ENCODE data around the gene SPTBN4. TPM values are rescaled to one million over a fixed set of nuclear protein-coding genes. Genes with fewer than 3 reads are reported as not detected.
A peak's percentile ranks its signal among the peaks of the same experiment; 100 is the strongest.
"Not testable (repeated sequence)": the region's sequence is repeated elsewhere in the genome, so short reads cannot be mapped to it uniquely, and the experiment has no call there.

The SPTBN4 gene
- total and polyA plus RNA-seq, 2 of the 4 experiments (the other 2 are of a cell fraction): 0.72 to 0.91 TPM

DNA sequence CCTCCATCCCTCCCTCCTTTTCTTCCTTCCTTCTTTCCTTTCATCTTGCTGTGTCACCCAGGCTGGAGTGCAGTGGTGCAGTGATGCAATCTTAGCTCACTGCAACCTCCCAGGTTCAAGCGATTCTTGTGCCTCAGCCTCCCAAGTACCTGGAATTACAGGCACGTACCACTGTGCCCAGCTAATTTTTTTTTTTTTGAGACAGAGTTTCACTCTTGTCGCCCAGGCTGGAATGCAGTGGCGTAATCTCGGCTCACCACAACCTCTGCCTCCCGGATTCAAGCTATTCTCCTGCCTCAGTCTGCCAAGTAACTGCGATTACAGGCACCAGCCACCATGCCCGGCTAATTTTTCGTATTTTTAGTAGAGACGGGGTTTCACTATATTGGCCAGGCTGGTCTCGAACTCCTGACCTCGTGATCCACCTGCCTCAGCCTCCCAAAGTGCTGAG lies 3.2 kb upstream of the SPTBN4 start:
- H3K27ac ChIP-seq (ENCODE audit: insufficient read depth, low read length); BruUV-seq (replicated peaks); H3K14ac ChIP-seq (replicated peaks; ENCODE audit: low read depth, low read length); H3K23ac ChIP-seq (ENCODE audit: low read depth, low read length); H3K56ac ChIP-seq (ENCODE audit: extremely low read depth, insufficient read depth, low read length); in situ Hi-C loops (cut with MboI; ENCODE audit: low sequenced_read_pairs); H2AK9ac ChIP-seq (replicated peaks; ENCODE audit: low read depth, low read length, poor library complexity); H3K9ac ChIP-seq (ENCODE audit: low read depth, low read length); H3K9me3 ChIP-seq (ENCODE audit: control insufficient read depth, insufficient read depth, low read length); H3K4ac ChIP-seq (ENCODE audit: low read depth, low read length); ATAC-seq (ENCODE audit: low read depth); H3K4me2 ChIP-seq (ENCODE audit: low read depth, low read length); H4K20me1 ChIP-seq (ENCODE audit: insufficient read depth, low read length); H4K8ac ChIP-seq (ENCODE audit: low read depth in 2 of 2, low read length in 2 of 2); H3K18ac ChIP-seq (ENCODE audit: low read depth, low read length); H2AFZ ChIP-seq (replicated peaks; ENCODE audit: low read length, poor library complexity); H3K4me3 ChIP-seq (ENCODE audit: insufficient read depth, low read depth, low read length); H2BK15ac ChIP-seq (ENCODE audit: low read depth, low read length); H3K36me3 ChIP-seq (ENCODE audit: control insufficient read depth, insufficient read depth, low read length); dilution Hi-C loops (cut with HindIII; ENCODE audit: low sequenced_read_pairs, unreplicated experiment); H4K91ac ChIP-seq (ENCODE audit: insufficient read depth, low read depth, low read length); H2BK5ac ChIP-seq (ENCODE audit: low read depth, low read length, poor library complexity, severe bottlenecking); H2AK5ac ChIP-seq (ENCODE audit: low read depth, low read length); H2BK20ac ChIP-seq (ENCODE audit: low read depth, low read length); H2BK120ac ChIP-seq (ENCODE audit: low read depth, low read length); H4K5ac ChIP-seq (ENCODE audit: low read depth, low read length): not testable (repeated sequence)
- DNase-seq: peak; percentile 12
- WGBS, 2 experiments (ENCODE audit: extremely low coverage in 2 of 2, insufficient read length in 1 of 2): 72% methylated on average over 3 of the region's 12 CpGs; no CpG with 5 or more reads in 1 of the 2 experiments
- H3K4me1 ChIP-seq (ENCODE audit: control insufficient read depth, insufficient read depth, low read length): peaks cover 16% of the 10 kb centered on the region
- intact Hi-C loops (cut with micrococcal nuclease): loop anchor here (1.0 to 10.0 kb wide), 3 partner anchors 43 to 135 kb away; no protein-coding TSS in a partner anchor
- peaks cover 11% of the 10 kb centered on the region for H3K9me1 ChIP-seq (ENCODE audit: insufficient read depth, low read length)
- peaks cover 0 to 31% of the 10 kb centered on the region in 2 experiments; a peak in 3 of 4 replicates for H3K79me1 ChIP-seq (ENCODE audit: low read depth in 1 of 2, low read length in 2 of 2)
- peak; percentile 79 for TF ChIP-seq CEBPB (IDR thresholded peaks at IDR 0.05; ENCODE audit: low read depth, low read length)
- POLR2A ChIA-PET (ENCODE audit: unreplicated experiment): interaction anchor here (0.6 to 1.9 kb wide), 2 partner anchors 20 to 43 kb away, joined by 3 to 4 read pairs; no protein-coding TSS in a partner anchor
- CTCF ChIA-PET: interaction anchor here (0.7 to 2.8 kb wide), 13 partner anchors 8 to 170 kb away, joined by 3 to 10 read pairs (median 4); partner anchors contain the start of gene SERTAD1
- peaks cover 11% of the 10 kb centered on the region; the same call in 1 of the 2 replicates for H3K27me3 ChIP-seq (ENCODE audit: control insufficient read depth, insufficient read depth, low read length)
